Natural killer cell (primary cell): Measurements from ENCODE around the gene ZNF138. TPM values are rescaled to one million over a fixed set of nuclear protein-coding genes. Genes with fewer than 3 reads are reported as not detected.

Experiments used
- ATAC-seq, 3 donors: fragments of 150-1000 bp in 2 of 3; fragments of 200-7000 bp in 1 of 3; cut with Tn5 transposase; 1 replicate in 1 of 3; 2 replicates in 2 of 3; pipeline ENCODE4 v1.10.0; 2021; ENCODE audit warnings: mild to moderate bottlenecking in 2 of 3, moderate library complexity in 2 of 3
- DNase-seq, 2 donors: peaks; one replicate each; pipeline versions ENCODE4 v3.0.0 to v3.0.0-alpha.2; 2013 to 2021; ENCODE audit warnings: mixed read lengths in 1 of 2
- H3K27ac ChIP-seq: one replicate; pipeline ENCODE4 v1.5.1; 2013; ENCODE audit warnings: mild to moderate bottlenecking, low read length
- H3K27me3 ChIP-seq: one replicate; pipeline ENCODE4 v1.6.1; 2013; ENCODE audit warnings: low read length; ENCODE audit not compliant: control insufficient read depth, insufficient read depth
- H3K36me3 ChIP-seq: one replicate; pipeline ENCODE4 v1.6.1; 2013; ENCODE audit warnings: low read length; ENCODE audit not compliant: control insufficient read depth, insufficient read depth
- H3K4me1 ChIP-seq: one replicate; pipeline ENCODE4 v1.6.1; 2013; ENCODE audit warnings: low read length; ENCODE audit not compliant: control insufficient read depth, insufficient read depth
- H3K4me3 ChIP-seq: one replicate; pipeline ENCODE4 v1.5.1; 2013; ENCODE audit warnings: low read length
- H3K9me3 ChIP-seq: one replicate; pipeline ENCODE4 v1.6.1; 2013; ENCODE audit warnings: low read length; ENCODE audit not compliant: control insufficient read depth, insufficient read depth
- H3K27ac Mint-ChIP-seq, 2 donors: one replicate each; pipeline ENCODE4 v1.8.0; 2022; ENCODE audit warnings: mild to moderate bottlenecking in 2 of 2, mixed read lengths in 2 of 2, moderate library complexity in 1 of 2
- H3K27me3 Mint-ChIP-seq, 2 donors: one replicate each; pipeline ENCODE4 v1.8.0; 2022; ENCODE audit warnings: low read depth in 2 of 2, mixed read lengths in 2 of 2
- H3K36me3 Mint-ChIP-seq: one replicate; pipeline ENCODE4 v1.8.0; 2022; ENCODE audit warnings: mixed read lengths
- H3K4me1 Mint-ChIP-seq, 2 donors: one replicate each; pipeline ENCODE4 v1.8.0; 2022; ENCODE audit warnings: mixed read lengths in 2 of 2
- H3K4me3 Mint-ChIP-seq: one replicate; pipeline ENCODE4 v1.8.0; 2022; ENCODE audit warnings: mild to moderate bottlenecking, moderate library complexity, mixed read lengths
- H3K9me3 Mint-ChIP-seq, 2 donors: one replicate each; pipeline ENCODE4 v1.8.0; 2022; ENCODE audit warnings: mixed read lengths in 2 of 2
- CTCF ChIP-seq: fragments of 200-600 bp; IDR thresholded peaks from one replicate; pipeline ENCODE4 v1.8.0; 2022; ENCODE audit warnings: antibody characterized with exemption
- WGBS: methylation state at CpG from one replicate; pipeline ENCODE4 v1.1.7; 2013; ENCODE audit warnings: missing lambda C conversion rate; ENCODE audit not compliant: insufficient coverage; 5-methylcytosine and 5-hydroxymethylcytosine counted together
- intact Hi-C: fragments of 100-400 bp; cut with micrococcal nuclease; formaldehyde crosslinking; loops from one replicate; pipeline ENCODE4 v1.14.2; 2022
- total RNA-seq, 4 donors: library from RNA; stranded (reverse); fragments of 120-200 nt in 1 of 4; gene quantifications; one replicate each; pipeline versions ENCODE4 v1.2.3 to v1.2.4, GENCODE V29; 2013 to 2022

The ZNF138 gene
- total RNA-seq, 3 donors from 2014 or later (not counting 1 experiment from before 2014, with no cell fraction given): 6.0 to 11.4 (median 8.0) TPM

- H3K4me1 Mint-ChIP-seq: peaks cover 17 to 20% of the 10 kb centered on the region in 2 donors
- no peaks in the 10 kb centered on the region for H3K9me3 ChIP-seq
- TF ChIP-seq CTCF: no peak
- intact Hi-C loops: no loop called here
- H3K9me3 Mint-ChIP-seq: no peaks in the 10 kb centered on the region
- H3K36me3 Mint-ChIP-seq: no peaks in the 10 kb centered on the region
- WGBS: 92% methylated on average over 4 of the region's 4 CpGs
- H3K27ac Mint-ChIP-seq: no peak overlapping the region
- DNase-seq (no peak), ATAC-seq (no peak)
- H3K4me3 Mint-ChIP-seq: no peak overlapping the region
- H3K27ac ChIP-seq: no peak overlapping the region
- no peaks in the 10 kb centered on the region for H3K4me1 ChIP-seq
- no peak overlapping the region for H3K4me3 ChIP-seq
- peaks cover 11% of the 10 kb centered on the region for H3K36me3 ChIP-seq
- no peaks in the 10 kb centered on the region for H3K27me3 ChIP-seq
- H3K27me3 Mint-ChIP-seq: no peaks in the 10 kb centered on the region
These were observed 13.6 kb downstream of the ZNF138 start for GRCh38 chr7:64807731-64808365.

GRCh38 chr7:64811767-64812166 is 17.5 kb downstream of the ZNF138 start:
- no peak overlapping the region for H3K4me3 Mint-ChIP-seq
- no peaks in the 10 kb centered on the region for H3K36me3 Mint-ChIP-seq
- no peak for TF ChIP-seq CTCF
- peaks cover 12 to 13% of the 10 kb centered on the region in 2 donors for H3K4me1 Mint-ChIP-seq
- Histone ChIP-seq H3K4me3 (no peak overlapping the region), H3K4me1 (no peaks in the 10 kb centered on the region), H3K36me3 (peaks cover 5% of the 10 kb centered on the region), H3K27me3 (no peaks in the 10 kb centered on the region), H3K27ac (no peak overlapping the region), H3K9me3 (no peaks in the 10 kb centered on the region)
- no peaks in the 10 kb centered on the region for H3K27me3 Mint-ChIP-seq
- DNase-seq (no peak), ATAC-seq (no peak)
- intact Hi-C loops: no loop called here
- H3K9me3 Mint-ChIP-seq: no peaks in the 10 kb centered on the region
- peak overlapping the region; percentile 24 to 38 for H3K27ac Mint-ChIP-seq

- Histone ChIP-seq H3K4me3 (no peak overlapping the region), H3K4me1 (no peaks in the 10 kb centered on the region), H3K9me3 (peaks cover 7% of the 10 kb centered on the region), H3K27ac (no peak overlapping the region), H3K27me3 (no peaks in the 10 kb centered on the region), H3K36me3 (peaks cover 5% of the 10 kb centered on the region)
- intact Hi-C loops: loop anchor here (2.0 kb wide), 1 partner anchor 34 kb away; no protein-coding TSS in a partner anchor
- DNase-seq: no peak
- Mint-ChIP-seq H3K27ac (no peak overlapping the region), H3K36me3 (peaks cover 32% of the 10 kb centered on the region), H3K9me3 (peaks cover 2 to 22% of the 10 kb centered on the region in 2 donors), H3K4me1 (no peaks in the 10 kb centered on the region), H3K4me3 (no peak overlapping the region), H3K27me3 (no peaks in the 10 kb centered on the region)
- WGBS: 88% methylated on average over 1 of the region's 1 CpG
- TF ChIP-seq CTCF: no peak
- ATAC-seq: no peak
These were observed 36.7 kb downstream of the ZNF138 start for GRCh38 chr7:64830926-64831325.

- no peak overlapping the region for H3K4me3 ChIP-seq
- TF ChIP-seq CTCF: no peak
- peaks cover 2 to 24% of the 10 kb centered on the region in 2 donors for H3K9me3 Mint-ChIP-seq
- no peaks in the 10 kb centered on the region for H3K4me1 Mint-ChIP-seq
- WGBS: 100% methylated on average over 2 of the region's 4 CpGs
- no peak overlapping the region for H3K27ac Mint-ChIP-seq
- H3K4me1 ChIP-seq: no peaks in the 10 kb centered on the region
- no peaks in the 10 kb centered on the region for H3K27me3 ChIP-seq
- ATAC-seq (no peak), DNase-seq (no peak)
- intact Hi-C loops: no loop called here
- peaks cover 32% of the 10 kb centered on the region for H3K36me3 Mint-ChIP-seq
- H3K9me3 ChIP-seq: peaks cover 9% of the 10 kb centered on the region
- H3K27ac ChIP-seq: no peak overlapping the region
- H3K36me3 ChIP-seq: peaks cover 5% of the 10 kb centered on the region
- H3K27me3 Mint-ChIP-seq: no peaks in the 10 kb centered on the region
- H3K4me3 Mint-ChIP-seq: no peak overlapping the region
These were observed 37.9 kb downstream of the ZNF138 start for GRCh38 chr7:64832136-64832535.
